Measurements from ENCODE around the gene INTS2. TPM values are rescaled to one million over a fixed set of nuclear protein-coding genes. Genes with fewer than 3 reads are reported as not detected.
"Not testable (repeated sequence)": the region's sequence is repeated elsewhere in the genome, so short reads cannot be mapped to it uniquely, and the experiment has no call there.

Gene INTS2
- total RNA-seq, 3 donors from 2014 or later, result 23.2 to 24.2 (median 23.6) TPM

- no peaks in the 10 kb centered on the region for H3K9me3 Mint-ChIP-seq
- DNase-seq, result no peak
- H3K4me1 Mint-ChIP-seq (ENCODE audit: low read depth), result peaks cover 2% of the 10 kb centered on the region
- no peak overlapping the region for H3K4me3 Mint-ChIP-seq
- H3K27me3 Mint-ChIP-seq (ENCODE audit: low read depth), result no peaks in the 10 kb centered on the region
- peaks cover 26% of the 10 kb centered on the region for H3K36me3 Mint-ChIP-seq (ENCODE audit: insufficient read depth)
- ATAC-seq, result no peak
Observed at GRCh38 chr17:61875804-61876203, 52.0 kb downstream of the INTS2 start.

DNA sequence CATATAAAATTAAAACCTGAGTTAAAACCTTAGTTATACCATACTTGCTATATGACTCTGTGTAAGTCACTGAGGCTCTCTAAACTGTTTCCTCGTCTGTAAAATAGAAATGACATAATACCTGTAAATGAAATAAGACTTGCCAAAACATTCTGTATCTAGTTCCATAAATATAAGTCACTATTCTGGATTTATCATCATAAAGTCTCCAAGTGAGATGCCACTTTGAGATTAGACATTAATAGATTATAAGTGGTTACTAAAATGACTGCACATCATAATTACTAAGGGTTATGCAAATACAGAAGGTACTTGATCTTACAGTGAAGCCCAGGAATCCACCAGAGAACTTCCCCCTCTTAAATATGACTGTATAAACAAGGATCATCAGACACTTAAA, 52.5 kb downstream of the INTS2 start:
- DNase-seq (no peak), ATAC-seq (peak; percentile 58 to 70)

DNA sequence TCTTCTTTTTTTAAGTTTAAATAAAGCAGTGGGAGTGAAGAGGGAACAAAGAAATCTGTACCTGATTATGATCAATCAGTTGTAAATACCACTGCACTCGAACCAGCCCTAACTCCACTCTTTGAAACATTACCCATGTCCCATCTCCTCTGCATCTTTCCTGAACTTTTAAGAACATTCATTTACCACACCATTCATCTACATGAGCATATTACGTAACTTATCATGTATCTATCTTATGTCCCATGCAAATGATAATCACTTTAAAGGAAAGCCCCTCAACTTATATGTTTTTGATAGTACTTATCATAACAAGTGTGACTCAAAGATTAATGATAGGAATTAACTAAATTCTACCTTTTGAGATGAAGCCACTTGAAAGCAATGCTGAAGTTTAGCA, 53.7 kb downstream of the INTS2 start:
- Mint-ChIP-seq H3K9me3 (no peaks in the 10 kb centered on the region), H3K4me3 (no peak overlapping the region), H3K27me3 (ENCODE audit: low read depth) (no peaks in the 10 kb centered on the region), H3K4me1 (ENCODE audit: low read depth) (peaks cover 2% of the 10 kb centered on the region), H3K36me3 (ENCODE audit: insufficient read depth) (peaks cover 37% of the 10 kb centered on the region)
- no peak for ATAC-seq
- no peak for DNase-seq

More for the DNA sequence above, 52.5 kb downstream of the INTS2 start:
- peaks cover 2% of the 10 kb centered on the region for H3K4me1 Mint-ChIP-seq (ENCODE audit: low read depth)
- H3K36me3 Mint-ChIP-seq (ENCODE audit: insufficient read depth), result peaks cover 29% of the 10 kb centered on the region
- no peaks in the 10 kb centered on the region for H3K9me3 Mint-ChIP-seq
- no peak overlapping the region for H3K4me3 Mint-ChIP-seq
- no peaks in the 10 kb centered on the region for H3K27me3 Mint-ChIP-seq (ENCODE audit: low read depth)

GRCh38 chr17:61872099-61872498, 55.7 kb downstream of the INTS2 start:
- peaks cover 2% of the 10 kb centered on the region for H3K4me1 Mint-ChIP-seq (ENCODE audit: low read depth)
- H3K4me3 Mint-ChIP-seq, result no peak overlapping the region
- no peak for DNase-seq
- peaks cover 34% of the 10 kb centered on the region for H3K36me3 Mint-ChIP-seq (ENCODE audit: insufficient read depth)
- H3K9me3 Mint-ChIP-seq, result no peaks in the 10 kb centered on the region
- ATAC-seq, result no peak
- H3K27me3 Mint-ChIP-seq (ENCODE audit: low read depth), result no peaks in the 10 kb centered on the region

DNA sequence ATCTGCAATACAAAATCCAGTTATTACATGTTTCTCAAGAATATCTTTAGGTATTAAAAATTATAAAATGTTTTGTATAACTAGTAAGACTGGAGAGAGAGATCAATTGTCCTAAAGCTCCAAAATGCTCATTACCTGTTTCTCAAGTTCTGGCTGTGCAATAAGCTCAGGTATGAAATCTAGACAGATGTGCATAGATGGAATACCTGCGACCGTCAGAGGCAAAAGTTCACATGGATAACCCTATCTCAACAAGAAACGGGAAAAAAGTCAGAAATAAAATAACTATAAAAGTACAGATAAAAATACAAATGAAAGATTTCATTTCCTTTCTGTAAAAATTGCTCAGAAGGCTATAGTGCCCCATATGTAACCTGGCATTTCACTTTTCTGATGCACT, 58.6 kb downstream of the INTS2 start:
- DNase-seq, result no peak
- Mint-ChIP-seq H3K4me1 (ENCODE audit: low read depth) (peaks cover 5% of the 10 kb centered on the region), H3K36me3 (ENCODE audit: insufficient read depth) (peaks cover 24% of the 10 kb centered on the region), H3K4me3 (no peak overlapping the region), H3K9me3 (no peaks in the 10 kb centered on the region), H3K27me3 (ENCODE audit: low read depth) (no peaks in the 10 kb centered on the region)
- no peak for ATAC-seq

- Mint-ChIP-seq H3K27me3 (ENCODE audit: low read depth) (no peaks in the 10 kb centered on the region), H3K4me1 (ENCODE audit: low read depth) (peaks cover 8% of the 10 kb centered on the region), H3K4me3 (no peak overlapping the region), H3K9me3 (no peaks in the 10 kb centered on the region), H3K36me3 (ENCODE audit: insufficient read depth) (peaks cover 17% of the 10 kb centered on the region)
- no peak for DNase-seq
- no peak for ATAC-seq
Observed at GRCh38 chr17:61868074-61868473, 59.7 kb downstream of the INTS2 start.

DNA sequence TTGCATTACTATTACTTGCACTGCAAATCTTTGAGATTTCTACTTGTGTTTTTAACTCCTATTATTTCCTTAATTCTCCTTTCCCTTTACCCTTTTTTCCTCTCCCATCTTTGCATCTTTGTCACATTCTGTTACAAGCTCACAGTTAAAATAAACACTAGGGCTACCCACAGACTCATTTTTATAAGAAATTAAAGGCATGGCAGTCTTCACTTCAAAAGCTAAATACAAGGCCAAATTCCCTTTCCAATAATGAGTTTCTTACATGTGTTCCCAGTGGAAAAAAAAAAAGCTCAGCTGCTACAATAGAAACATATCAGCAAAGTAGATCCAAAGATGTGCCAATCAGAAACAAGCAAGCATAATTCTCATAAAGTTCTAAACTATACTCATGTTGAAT, 60.7 kb downstream of the INTS2 start:
- no peaks in the 10 kb centered on the region for H3K27me3 Mint-ChIP-seq (ENCODE audit: low read depth)
- H3K4me3 Mint-ChIP-seq, result no peak overlapping the region
- H3K36me3 Mint-ChIP-seq (ENCODE audit: insufficient read depth), result peaks cover 15% of the 10 kb centered on the region
- no peak for DNase-seq
- peaks cover 18% of the 10 kb centered on the region for H3K4me1 Mint-ChIP-seq (ENCODE audit: low read depth)
- ATAC-seq, result no peak
- no peaks in the 10 kb centered on the region for H3K9me3 Mint-ChIP-seq

- H3K27me3 Mint-ChIP-seq (ENCODE audit: low read depth), result no peaks in the 10 kb centered on the region
- ATAC-seq (peak in 1 of 2 donors; percentile 6), DNase-seq (no peak)
- H3K4me1 Mint-ChIP-seq (ENCODE audit: low read depth), result peaks cover 25% of the 10 kb centered on the region
- no peaks in the 10 kb centered on the region for H3K9me3 Mint-ChIP-seq
- peak overlapping the region; percentile 94 for H3K4me3 Mint-ChIP-seq
- H3K36me3 Mint-ChIP-seq (ENCODE audit: insufficient read depth), result peaks cover 3% of the 10 kb centered on the region
Observed at GRCh38 chr17:61863801-61864126, 64.0 kb downstream of the INTS2 start.

DNA sequence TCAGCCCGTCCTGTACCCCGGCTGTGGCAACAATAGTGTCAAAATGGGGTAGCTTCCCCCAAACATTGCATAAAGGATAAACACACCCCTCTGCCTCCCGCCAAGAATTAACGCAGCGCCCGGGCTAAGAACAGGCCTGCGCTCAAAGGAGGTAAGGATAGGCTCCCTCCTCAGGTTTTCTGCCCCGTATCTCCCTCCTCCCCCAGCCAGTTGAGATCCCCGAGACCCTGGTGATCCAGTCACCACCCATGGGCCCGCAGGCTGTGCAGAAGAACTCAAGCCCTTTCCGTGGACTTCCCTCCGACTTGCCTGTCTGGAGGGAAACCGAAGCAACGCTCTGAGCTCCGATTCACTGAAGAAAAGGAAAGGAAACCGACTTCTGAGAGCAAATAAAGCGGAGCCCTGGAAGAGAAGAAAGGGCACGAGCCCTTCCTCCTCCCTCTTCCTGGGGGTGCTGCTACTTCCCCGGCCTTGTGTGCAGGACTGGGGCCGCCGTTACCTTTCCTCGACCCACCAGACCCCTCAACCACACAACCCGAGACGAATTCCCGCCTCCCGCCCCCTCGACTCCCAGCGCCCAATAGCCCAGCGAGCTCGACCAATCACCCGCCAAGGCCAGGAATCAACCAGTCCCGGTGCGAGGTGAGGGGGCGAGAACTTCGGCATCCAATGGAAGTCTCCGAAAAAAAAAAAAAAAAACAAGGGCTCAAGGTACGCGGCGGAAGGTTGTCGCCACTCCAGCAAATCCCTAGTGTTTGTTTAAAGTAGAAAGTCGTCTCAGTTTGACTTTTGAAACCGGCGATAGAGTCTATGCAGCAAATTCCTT, 64.6 kb downstream of the INTS2 start, which contains the start of gene BRIP1:
BRIP1 (minus strand) TSS at position 554 of the 826 bp plus-strand sequence. CDS start 1,989 bp downstream, outside the sequence.
- H3K36me3 Mint-ChIP-seq (ENCODE audit: insufficient read depth), result peaks cover 2% of the 10 kb centered on the region
- no peaks in the 10 kb centered on the region for H3K9me3 Mint-ChIP-seq
- peaks cover 25% of the 10 kb centered on the region for H3K4me1 Mint-ChIP-seq (ENCODE audit: low read depth)
- DNase-seq, result peak; percentile 75
- peak; percentile 98 to 99 for ATAC-seq
- peak within 1 kb of the TSS; percentile 94 for H3K4me3 Mint-ChIP-seq
- no peaks in the 10 kb centered on the region for H3K27me3 Mint-ChIP-seq (ENCODE audit: low read depth)

DNA sequence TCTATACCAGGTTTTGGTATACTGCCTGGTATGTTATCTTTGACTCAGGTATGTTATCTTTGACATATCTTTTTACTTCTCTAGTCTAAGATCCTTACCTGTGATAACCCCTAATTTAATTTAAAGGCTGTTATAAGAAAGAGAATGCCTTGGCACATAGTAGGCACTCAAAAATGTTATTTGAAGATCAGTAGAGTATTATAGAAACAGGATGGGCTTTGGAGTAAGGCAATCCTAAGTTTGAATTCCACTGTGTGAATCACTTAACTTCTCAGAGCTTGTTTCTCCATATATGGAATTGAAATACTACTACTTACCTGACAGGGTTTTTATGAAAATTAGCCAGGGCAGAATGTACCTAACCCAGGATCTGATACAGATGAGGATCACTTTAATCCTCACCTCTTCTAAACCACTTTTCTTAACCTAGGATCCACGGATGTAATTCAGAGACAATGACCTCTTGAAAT, 65.6 kb downstream of the INTS2 start:
- Mint-ChIP-seq H3K9me3 (no peaks in the 10 kb centered on the region), H3K4me1 (ENCODE audit: low read depth) (peaks cover 25% of the 10 kb centered on the region), H3K36me3 (ENCODE audit: insufficient read depth) (no peaks in the 10 kb centered on the region), H3K4me3 (peak overlapping the region; percentile 94), H3K27me3 (ENCODE audit: low read depth) (no peaks in the 10 kb centered on the region)
- ATAC-seq (no peak), DNase-seq (no peak)

- not testable (repeated sequence) for H3K9me3 Mint-ChIP-seq; H3K4me3 Mint-ChIP-seq; H3K36me3 Mint-ChIP-seq (ENCODE audit: insufficient read depth); DNase-seq; ATAC-seq; H3K27me3 Mint-ChIP-seq (ENCODE audit: low read depth)
- H3K4me1 Mint-ChIP-seq (ENCODE audit: low read depth), result peaks cover 25% of the 10 kb centered on the region
Observed at GRCh38 chr17:61860397-61860796, 67.4 kb downstream of the INTS2 start.

- Mint-ChIP-seq H3K36me3 (ENCODE audit: insufficient read depth) (peaks cover 14% of the 10 kb centered on the region), H3K4me3 (no peak overlapping the region), H3K9me3 (no peaks in the 10 kb centered on the region), H3K4me1 (ENCODE audit: low read depth) (peaks cover 1% of the 10 kb centered on the region), H3K27me3 (ENCODE audit: low read depth) (no peaks in the 10 kb centered on the region)
- no peak for ATAC-seq
- no peak for DNase-seq
Observed at GRCh38 chr17:61856035-61856434, 71.7 kb downstream of the INTS2 start.

DNA sequence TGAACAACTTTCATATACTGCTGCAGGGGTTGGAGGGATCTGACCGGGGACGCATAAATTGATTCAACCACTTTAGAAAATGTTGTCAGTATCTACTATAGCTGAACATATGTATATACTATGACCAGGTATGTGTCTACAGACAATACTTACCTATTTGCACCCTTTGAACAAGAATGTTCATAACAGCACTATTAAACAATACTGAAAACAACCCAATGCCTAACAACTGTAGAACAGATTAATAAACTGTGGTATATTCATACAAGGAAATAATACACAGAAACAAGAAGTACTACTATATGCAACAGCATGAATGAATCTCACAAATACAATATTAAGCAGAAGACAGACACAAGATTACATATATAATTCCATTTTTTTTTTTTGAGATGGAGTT, 74.9 kb downstream of the INTS2 start:
- ATAC-seq, result no peak
- H3K27me3 Mint-ChIP-seq (ENCODE audit: low read depth), result no peaks in the 10 kb centered on the region

DNA sequence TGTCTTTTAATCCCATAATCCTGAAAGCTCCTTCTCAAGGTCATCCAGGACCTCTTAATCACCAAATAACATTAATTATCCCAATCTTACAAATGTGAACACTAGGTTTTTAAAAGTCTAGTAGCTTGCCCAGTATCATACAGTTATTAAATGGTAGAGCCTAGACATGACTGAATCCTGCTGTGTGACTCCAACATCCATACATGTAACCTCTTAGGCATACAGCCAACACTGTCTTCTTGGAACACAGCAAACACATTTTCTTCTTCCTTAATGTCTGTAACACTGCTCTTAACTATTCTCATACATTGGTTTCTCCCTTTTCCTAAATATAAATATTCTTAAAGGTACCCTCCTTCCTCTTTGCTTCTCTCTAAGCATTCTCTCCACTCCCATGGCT, 78.1 kb downstream of the INTS2 start:
- no peak for ATAC-seq
- no peak for DNase-seq
- Mint-ChIP-seq H3K36me3 (ENCODE audit: insufficient read depth) (peaks cover 12% of the 10 kb centered on the region), H3K27me3 (ENCODE audit: low read depth) (no peaks in the 10 kb centered on the region), H3K9me3 (no peaks in the 10 kb centered on the region), H3K4me1 (ENCODE audit: low read depth) (no peaks in the 10 kb centered on the region), H3K4me3 (no peak overlapping the region)

More for the DNA sequence above, 74.9 kb downstream of the INTS2 start:
- no peaks in the 10 kb centered on the region for H3K4me1 Mint-ChIP-seq (ENCODE audit: low read depth)
- no peak for DNase-seq
- no peaks in the 10 kb centered on the region for H3K9me3 Mint-ChIP-seq
- peaks cover 16% of the 10 kb centered on the region for H3K36me3 Mint-ChIP-seq (ENCODE audit: insufficient read depth)
- H3K4me3 Mint-ChIP-seq, result no peak overlapping the region

GRCh38 chr17:61848896-61849295, 78.9 kb downstream of the INTS2 start:
- peaks cover 11% of the 10 kb centered on the region for H3K36me3 Mint-ChIP-seq (ENCODE audit: insufficient read depth)
- ATAC-seq (no peak), DNase-seq (no peak)
- H3K4me1 Mint-ChIP-seq (ENCODE audit: low read depth), result no peaks in the 10 kb centered on the region
- no peak overlapping the region for H3K4me3 Mint-ChIP-seq
- no peaks in the 10 kb centered on the region for H3K9me3 Mint-ChIP-seq
- no peaks in the 10 kb centered on the region for H3K27me3 Mint-ChIP-seq (ENCODE audit: low read depth)
